Smooth muscle cell (in vitro differentiated cells): ENCODE data around the gene ETS1. TPM values are rescaled to one million over a fixed set of nuclear protein-coding genes. Genes with fewer than 3 reads are reported as not detected.

ENCODE experiments used
- DNase-seq: peaks from one replicate; lab custom pipeline; 2025; ENCODE audit not compliant: unreplicated experiment; lab: John Stamatoyannopoulos, UW
- H2AFZ ChIP-seq: fragments of 200-600 bp; sonication (generic); 2 replicates; pipeline ENCODE4 v1.6.0; 2016; ENCODE audit warnings: antibody characterized with exemption, low read depth, mild to moderate bottlenecking
- H3F3A ChIP-seq: fragments of 200-600 bp; sonication (generic); 2 replicates; pipeline ENCODE4 v1.6.0; 2017; ENCODE audit warnings: antibody characterized with exemption, low read depth
- H3K27ac ChIP-seq: fragments of 200-600 bp; sonication (generic); 2 replicates; pipeline ENCODE4 v1.5.1; 2016; ENCODE audit warnings: low read depth, mild to moderate bottlenecking
- H3K27me3 ChIP-seq: fragments of 200-600 bp; sonication (generic); 2 replicates; pipeline ENCODE4 v1.6.1; 2016; ENCODE audit warnings: low read depth, mild to moderate bottlenecking
- H3K36me3 ChIP-seq: fragments of 200-600 bp; sonication (generic); 2 replicates; pipeline ENCODE4 v1.5.1; 2016; ENCODE audit warnings: low read depth
- H3K4me1 ChIP-seq: fragments of 200-600 bp; sonication (generic); 2 replicates; pipeline ENCODE4 v1.5.1; 2016; ENCODE audit warnings: low read depth
- H3K4me2 ChIP-seq: fragments of 200-600 bp; sonication (generic); 2 replicates; pipeline ENCODE4 v1.6.0; 2016; ENCODE audit warnings: mild to moderate bottlenecking
- H3K4me3 ChIP-seq: fragments of 200-600 bp; sonication (generic); 2 replicates; pipeline ENCODE4 v1.5.1; 2016; ENCODE audit warnings: mild to moderate bottlenecking
- H3K79me2 ChIP-seq: fragments of 200-600 bp; sonication (generic); 2 replicates; pipeline ENCODE4 v1.6.0; 2016; ENCODE audit warnings: low read depth, mild to moderate bottlenecking
- H3K9ac ChIP-seq: fragments of 200-600 bp; sonication (generic); 2 replicates; pipeline ENCODE4 v1.6.0; 2016; ENCODE audit warnings: low read depth
- H3K9me3 ChIP-seq: fragments of 200-600 bp; sonication (generic); replicated peaks from 2 replicates; pipeline ENCODE4 v1.5.1; 2016; ENCODE audit warnings: low read depth
- H4K20me1 ChIP-seq: fragments of 200-600 bp; sonication (generic); 2 replicates; pipeline ENCODE4 v1.6.0; 2016; ENCODE audit warnings: low read depth
- CTCF ChIP-seq: fragments of 200-600 bp; sonication (generic); IDR thresholded peaks from 2 replicates; pipeline ENCODE4 v1.5.1; 2017; ENCODE audit warnings: borderline replicate concordance, mild to moderate bottlenecking, antibody characterized with exemption; ENCODE audit not compliant: insufficient read depth, poor library complexity, severe bottlenecking
- WGBS: methylation state at CpG from one replicate; pipeline ENCODE4 v1.1.7; 2016; ENCODE audit warnings: low lambda C conversion rate; 5-methylcytosine and 5-hydroxymethylcytosine counted together
- polyA plus RNA-seq: library from polyadenylated mRNA; unstranded; fragments of >200 nt; fragmentation: Nextera tagmentation; extraction: Ambion mirVana; gene quantifications from 2 replicates; pipeline ENCODE4 v1.2.1, GENCODE V29; 2016
- total RNA-seq: library from RNA; depleted of rRNA; stranded (reverse); fragments of >200 nt; gene quantifications from 2 replicates; pipeline ENCODE4 v1.2.3, GENCODE V29; 2014

ETS1 gene
- total and polyA plus RNA-seq, 2 experiments from 2014 or later = 4.1 to 22.8 TPM

GRCh38 chr11:128614026-128614425 is 26.7 kb upstream of the ETS1 start:
- no peak for DNase-seq
- Histone ChIP-seq H2AFZ (no peak overlapping the region), H3K27me3 (no peaks in the 10 kb centered on the region), H3F3A (peaks cover 6% of the 10 kb centered on the region), H3K9me3 (no peaks in the 10 kb centered on the region), H3K4me2 (no peak overlapping the region), H4K20me1 (no peaks in the 10 kb centered on the region), H3K9ac (no peak overlapping the region), H3K79me2 (no peaks in the 10 kb centered on the region), H3K4me3 (no peak overlapping the region), H3K4me1 (peaks cover 10% of the 10 kb centered on the region), H3K27ac (no peak overlapping the region), H3K36me3 (no peaks in the 10 kb centered on the region)
- no peak for TF ChIP-seq CTCF
- 77% methylated on average over 6 of the region's 6 CpGs for WGBS

- peaks cover 10% of the 10 kb centered on the region for H3K4me1 ChIP-seq
- no peak overlapping the region for H3K27ac ChIP-seq
- no peaks in the 10 kb centered on the region for H4K20me1 ChIP-seq
- no peak overlapping the region for H3K9ac ChIP-seq
- no peaks in the 10 kb centered on the region for H3K27me3 ChIP-seq
- WGBS = 96% methylated on average over 8 of the region's 8 CpGs
- no peak for DNase-seq
- no peak overlapping the region for H2AFZ ChIP-seq
- H3K36me3 ChIP-seq = no peaks in the 10 kb centered on the region
- no peaks in the 10 kb centered on the region for H3K9me3 ChIP-seq
- TF ChIP-seq CTCF = no peak
- no peak overlapping the region for H3K4me2 ChIP-seq
- H3K4me3 ChIP-seq = no peak overlapping the region
- no peaks in the 10 kb centered on the region for H3K79me2 ChIP-seq
- peaks cover 6% of the 10 kb centered on the region for H3F3A ChIP-seq
These were observed 26.1 kb upstream of the ETS1 start for GRCh38 chr11:128613300-128613995.

- Histone ChIP-seq H3K9ac (no peak overlapping the region), H3K4me3 (no peak overlapping the region), H3K36me3 (no peaks in the 10 kb centered on the region), H3K27me3 (no peaks in the 10 kb centered on the region), H3F3A (peaks cover 4% of the 10 kb centered on the region), H3K79me2 (no peaks in the 10 kb centered on the region), H3K27ac (no peak overlapping the region), H3K4me2 (no peak overlapping the region), H2AFZ (peak overlapping the region; percentile 57), H3K9me3 (no peaks in the 10 kb centered on the region), H3K4me1 (peaks cover 10% of the 10 kb centered on the region), H4K20me1 (no peaks in the 10 kb centered on the region)
- no peak for TF ChIP-seq CTCF
- DNase-seq = no peak
- 71% methylated on average over 18 of the region's 18 CpGs for WGBS
These were observed 23.6 kb upstream of the ETS1 start for GRCh38 chr11:128610721-128611617.
